ENCODE results near the gene TCP11.

DNA sequence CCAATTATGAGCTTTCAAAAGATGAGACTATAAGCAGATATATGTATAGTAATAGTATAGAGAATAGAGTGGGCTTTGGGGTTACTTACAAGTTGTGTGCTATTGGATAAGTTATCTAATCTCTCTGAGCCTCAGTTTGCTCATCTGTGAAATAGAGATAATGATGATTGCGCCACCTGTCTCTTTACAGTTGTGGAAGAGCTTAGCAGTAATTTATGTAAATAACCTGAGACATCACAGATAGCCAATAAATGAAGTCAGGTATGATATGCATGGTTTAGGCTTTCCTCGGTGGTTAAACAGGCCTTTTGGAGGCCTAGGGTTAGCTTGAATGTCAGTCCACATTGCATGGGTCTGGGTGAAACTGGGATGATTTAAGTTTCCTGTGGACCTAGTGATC is 42.8 kb upstream of the TCP11 start:
- TF ChIP-seq EZH2 (IDR thresholded peaks at IDR 0.05), result no peak
- no peak for TF ChIP-seq POLR2AphosphoS5 (IDR thresholded peaks at IDR 0.05; ENCODE audit: borderline replicate concordance, low read depth, low read length)
